ENCODE data around the gene TULP4. TPM values are rescaled to one million over a fixed set of nuclear protein-coding genes. Genes with fewer than 3 reads are reported as not detected.

TULP4 gene
- total and polyA plus RNA-seq, 2 of the 8 experiments (the other 6 are each of a cell fraction or from before 2014, with no cell fraction given): 7.7 to 51.6 TPM

GRCh38 chr6:158497620-158498019, 185.4 kb downstream of the TULP4 start:
- Histone ChIP-seq H3K9ac (replicated peaks in 1 of 4; ENCODE audit: extremely low read depth in 1 of 4, low read depth in 3 of 4, low read length in 3 of 4) (no peak overlapping the region), H3K4me1 (replicated peaks in 1 of 4; ENCODE audit: control insufficient read depth in 3 of 4, insufficient read depth in 4 of 4, low read length in 3 of 4) (no peaks in the 10 kb centered on the region), H3K14ac (ENCODE audit: insufficient read length) (no peak overlapping the region), H3K79me1 (ENCODE audit: low read depth, low read length) (no peaks in the 10 kb centered on the region), H3K23me2 (ENCODE audit: low read depth, low read length) (no peaks in the 10 kb centered on the region), H3K4me2 (ENCODE audit: insufficient read depth in 1 of 2, low read depth in 2 of 2, low read length in 2 of 2) (no peak overlapping the region; a peak in 1 of 4 replicates), H3K4ac (replicated peaks; ENCODE audit: insufficient read length, low read depth, low read length) (no peak overlapping the region), H2BK15ac (ENCODE audit: low read length) (no peak overlapping the region), H3K9me3 (ENCODE audit: insufficient read depth in 2 of 2, low read depth in 1 of 2, low read length in 1 of 2) (no peaks in the 10 kb centered on the region), H3K27me3 (replicated peaks in 1 of 4; ENCODE audit: control insufficient read depth in 3 of 4, extremely low read depth in 1 of 4, insufficient read depth in 3 of 4, low read length in 3 of 4) (no peaks in the 10 kb centered on the region), H2BK20ac (ENCODE audit: low read length) (no peak overlapping the region), H3K18ac (ENCODE audit: extremely low read depth, low read length) (no peak overlapping the region), H3K79me2 (ENCODE audit: control insufficient read depth in 1 of 2, insufficient read depth in 2 of 2, low read length in 2 of 2) (no peaks in the 10 kb centered on the region), H3K23ac (ENCODE audit: insufficient read length) (no peak overlapping the region), H4K91ac (replicated peaks; ENCODE audit: insufficient read length, low read length) (no peak overlapping the region), H2AK5ac (ENCODE audit: low read depth, low read length) (no peak overlapping the region), H3K56ac (replicated peaks; ENCODE audit: insufficient read length, low read depth, low read length) (no peak overlapping the region), H3K4me3 (ENCODE audit: extremely low read depth in 1 of 4, insufficient read depth in 2 of 4, low read depth in 3 of 4, low read length in 4 of 4) (no peak overlapping the region), H2AFZ (ENCODE audit: low read length) (no peak overlapping the region), H2BK12ac (ENCODE audit: low read depth, low read length) (no peak overlapping the region), H4K8ac (ENCODE audit: extremely low read depth, insufficient read depth, low read length) (no peak overlapping the region), H4K5ac (ENCODE audit: insufficient read length, low read depth, low read length) (no peak overlapping the region), H4K20me1 (replicated peaks in 1 of 2; ENCODE audit: control insufficient read depth in 1 of 2, insufficient read depth in 2 of 2, low read length in 2 of 2) (no peaks in the 10 kb centered on the region), H3K36me3 (ENCODE audit: control insufficient read depth in 2 of 4, insufficient read depth in 4 of 4, low read length in 3 of 4) (peaks cover 0 to 20% (median 8%) of the 10 kb centered on the region in 4 experiments; a peak in 5 of 8 replicates), H3K27ac (ENCODE audit: low read depth, low read length) (no peak overlapping the region), H2BK5ac (ENCODE audit: low read depth, low read length) (no peak overlapping the region), H2BK120ac (replicated peaks; ENCODE audit: low read depth, low read length) (no peak overlapping the region)
- DNase-seq (ENCODE audit: low read depth in 1 of 2, low spot score in 2 of 2): no peak
- ChIA-PET POLR2A (ENCODE audit: partially characterized antibody) (no interaction called here), CTCF (ENCODE audit: partially characterized antibody) (interaction anchor here (0.7 to 2.4 kb wide), 7 partner anchors 9 to 280 kb away, joined by 3 to 17 read pairs (median 4); no protein-coding TSS in a partner anchor)
- no peak for FAIRE-seq
- no peak for TF ChIP-seq CBX8 (IDR thresholded peaks at IDR 0.05; ENCODE audit: borderline replicate concordance, low read depth, low read length)
- TF ChIP-seq CHD1 (IDR thresholded peaks at IDR 0.05; ENCODE audit: low read depth, low read length): no peak
- TF ChIP-seq ZNF274 (IDR thresholded peaks at IDR 0.05; ENCODE audit: borderline replicate concordance, extremely low read depth, low read length): no peak
- TF ChIP-seq SIRT6 (IDR thresholded peaks at IDR 0.05; ENCODE audit: low read length): no peak
- TF ChIP-seq YY1 (IDR thresholded peaks at IDR 0.05; ENCODE audit: low read depth, low read length): no peak
- no peak for TF ChIP-seq NANOG (IDR thresholded peaks at IDR 0.05; ENCODE audit: insufficient read depth, low read depth, low read length, poor library complexity, severe bottlenecking)
- TF ChIP-seq FOSL1 (IDR thresholded peaks at IDR 0.05; ENCODE audit: insufficient read depth, low read depth, low read length): no peak
- no peak for TF ChIP-seq JUND (IDR thresholded peaks at IDR 0.05; ENCODE audit: low read length)
- TF ChIP-seq NRF1 (IDR thresholded peaks at IDR 0.05; ENCODE audit: low read depth, low read length): no peak
- TF ChIP-seq TCF12 (IDR thresholded peaks at IDR 0.05; ENCODE audit: low read depth, low read length): no peak
- TF ChIP-seq TAF7 (optimal IDR thresholded peaks at IDR 0.05; ENCODE audit: borderline replicate concordance, low read depth, low read length): no peak
- no peak for TF ChIP-seq BACH1 (IDR thresholded peaks at IDR 0.05; ENCODE audit: low read length)
- no peak for TF ChIP-seq CEBPB (IDR thresholded peaks at IDR 0.05; ENCODE audit: low read depth, low read length)
- no peak for TF ChIP-seq KDM5A (IDR thresholded peaks at IDR 0.05; ENCODE audit: low read length)
- 82% methylated on average over 6 of the region's 6 CpGs; no CpG with 5 or more reads in 1 of the 2 experiments for WGBS, 2 experiments (ENCODE audit: extremely low coverage in 1 of 2, insufficient coverage in 1 of 2, insufficient read length in 1 of 2, insufficient replicate concordance in 2 of 2, low coverage in 1 of 2, low lambda C conversion rate in 2 of 2, missing lambda C conversion rate in 1 of 2)
